A673 (cell line): Measurements from ENCODE around the gene TLNRD1. TPM values are rescaled to one million over a fixed set of nuclear protein-coding genes. Genes with fewer than 3 reads are reported as not detected.

Experiments used
- BruUV-seq: library from RNA; stranded (reverse); fragments of 400-500 nt; replicated peaks from 2 replicates; lab custom pipeline; 2021; lab: Mats Ljungman, UMichigan
- CTCF ChIA-PET: fragments of 300-600 bp; sonication (Branson Sonifier 250); formaldehyde crosslinking; loops from one replicate; lab custom pipeline; 2022; ENCODE audit warnings: antibody characterized with exemption; lab: Charles Lee
- POLR2A ChIA-PET: fragments of 300-600 bp; sonication (Branson Sonifier 250); formaldehyde crosslinking; loops from one replicate; lab custom pipeline; 2022; ENCODE audit warnings: antibody characterized with exemption; ENCODE audit not compliant: low non-redundant PET; lab: Charles Lee
- DNase-seq: peaks from one replicate; pipeline ENCODE4 v3.0.0-alpha.2; 2015; ENCODE audit warnings: low spot score
- H3K27ac ChIP-seq: fragments of 200-600 bp; sonication (generic); 2 replicates; pipeline ENCODE4 v1.5.1; 2016; ENCODE audit warnings: mixed run types, low read depth, mild to moderate bottlenecking, mixed read lengths, antibody characterized with exemption, low read length; ENCODE audit not compliant: poor library complexity, severe bottlenecking
- H3K27me3 ChIP-seq: fragments of 200-600 bp; sonication (generic); replicated peaks from 2 replicates; pipeline ENCODE4 v1.6.1; 2017; ENCODE audit warnings: mixed run types, low read depth, mild to moderate bottlenecking, mixed read lengths, antibody characterized with exemption, low read length; ENCODE audit not compliant: insufficient read depth, poor library complexity
- H3K36me3 ChIP-seq: fragments of 200-600 bp; sonication (generic); 2 replicates; pipeline ENCODE4 v1.6.1; 2016; ENCODE audit warnings: mixed run types, mild to moderate bottlenecking, mixed read lengths, antibody characterized with exemption, low read length; ENCODE audit not compliant: insufficient read depth, poor library complexity, severe bottlenecking
- H3K4me1 ChIP-seq: fragments of 200-600 bp; sonication (generic); 2 replicates; pipeline ENCODE4 v1.6.1; 2017; ENCODE audit warnings: mixed run types, mild to moderate bottlenecking, mixed read lengths, antibody characterized with exemption, low read length; ENCODE audit not compliant: insufficient read depth, poor library complexity, severe bottlenecking
- H3K4me3 ChIP-seq: fragments of 200-600 bp; sonication (generic); 2 replicates; pipeline ENCODE4 v1.5.1; 2016; ENCODE audit warnings: low read depth, mixed run types, mild to moderate bottlenecking, mixed read lengths, low read length; ENCODE audit not compliant: poor library complexity, severe bottlenecking
- H3K9me3 ChIP-seq: fragments of 200-600 bp; sonication (generic); 2 replicates; pipeline ENCODE4 v1.6.1; 2016; ENCODE audit warnings: mixed run types, low read depth, mild to moderate bottlenecking, mixed read lengths, antibody characterized with exemption, low read length; ENCODE audit not compliant: poor library complexity, severe bottlenecking
- EZH2 ChIP-seq: fragments of 200-600 bp; sonication (generic); IDR thresholded peaks from 2 replicates; pipeline ENCODE4 v1.6.1; 2017; ENCODE audit warnings: borderline replicate concordance, low read depth, mild to moderate bottlenecking, mixed read lengths, antibody characterized with exemption, low read length; ENCODE audit not compliant: poor library complexity, severe bottlenecking
- intact Hi-C: fragments of 100-400 bp; cut with micrococcal nuclease; formaldehyde crosslinking; loops from one replicate; pipeline ENCODE4 v1.10.0; 2022; ENCODE audit not compliant: unreplicated experiment
- total RNA-seq: library from RNA; stranded (reverse); gene quantifications from 2 replicates; pipeline ENCODE4 v1.2.3, GENCODE V29; 2021
- TF ChIP-seq, protein P1 (sequence below): fragments of 300-800, 200-600 bp; sonication (generic); conservative IDR thresholded peaks from 2 replicates; pipeline ENCODE4 v1.5.1; 2017; ENCODE audit warnings: low read depth, mild to moderate bottlenecking, antibody characterized with exemption, low read length, moderate library complexity, mixed read lengths

TLNRD1 gene
- total RNA-seq, 1 experiment from 2014 or later, result 21.8 TPM

GRCh38 chr15:81001152-81002008 lies 657 bp downstream of the TLNRD1 start:
- Histone ChIP-seq H3K27ac (peak overlapping the region; percentile 96), H3K4me3 (peak overlapping the region; percentile 91), H3K27me3 (no peaks in the 10 kb centered on the region), H3K9me3 (no peaks in the 10 kb centered on the region), H3K36me3 (no peaks in the 10 kb centered on the region), H3K4me1 (peaks cover 14% of the 10 kb centered on the region)
- TF ChIP-seq EZH2, result no peak
- TF ChIP-seq, protein P1, sequence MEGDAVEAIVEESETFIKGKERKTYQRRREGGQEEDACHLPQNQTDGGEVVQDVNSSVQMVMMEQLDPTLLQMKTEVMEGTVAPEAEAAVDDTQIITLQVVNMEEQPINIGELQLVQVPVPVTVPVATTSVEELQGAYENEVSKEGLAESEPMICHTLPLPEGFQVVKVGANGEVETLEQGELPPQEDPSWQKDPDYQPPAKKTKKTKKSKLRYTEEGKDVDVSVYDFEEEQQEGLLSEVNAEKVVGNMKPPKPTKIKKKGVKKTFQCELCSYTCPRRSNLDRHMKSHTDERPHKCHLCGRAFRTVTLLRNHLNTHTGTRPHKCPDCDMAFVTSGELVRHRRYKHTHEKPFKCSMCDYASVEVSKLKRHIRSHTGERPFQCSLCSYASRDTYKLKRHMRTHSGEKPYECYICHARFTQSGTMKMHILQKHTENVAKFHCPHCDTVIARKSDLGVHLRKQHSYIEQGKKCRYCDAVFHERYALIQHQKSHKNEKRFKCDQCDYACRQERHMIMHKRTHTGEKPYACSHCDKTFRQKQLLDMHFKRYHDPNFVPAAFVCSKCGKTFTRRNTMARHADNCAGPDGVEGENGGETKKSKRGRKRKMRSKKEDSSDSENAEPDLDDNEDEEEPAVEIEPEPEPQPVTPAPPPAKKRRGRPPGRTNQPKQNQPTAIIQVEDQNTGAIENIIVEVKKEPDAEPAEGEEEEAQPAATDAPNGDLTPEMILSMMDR, result no peak
- peak; percentile 68 for DNase-seq
- intact Hi-C loops, result loop anchor here (5.0 to 10.0 kb wide), 2 partner anchors 63 to 106 kb away; no protein-coding TSS in a partner anchor
- POLR2A ChIA-PET, result interaction anchor here (0.6 kb wide), 2 partner anchors 11 to 12 kb away, joined by 3 to 10 read pairs; no protein-coding TSS in a partner anchor
- CTCF ChIA-PET, result interaction anchor here (0.7 kb wide), 1 partner anchor 31 kb away, joined by 3 read pairs; no protein-coding TSS in a partner anchor
- no TSS peak for BruUV-seq

GRCh38 chr15:81002009-81002330 lies 1.2 kb downstream of the TLNRD1 start:
- intact Hi-C loops, result loop anchor here (5.0 to 10.0 kb wide), 2 partner anchors 63 to 105 kb away; no protein-coding TSS in a partner anchor

GRCh38 chr15:81002331-81003096 lies 1.8 kb downstream of the TLNRD1 start:
- ChIA-PET POLR2A (no interaction called here), CTCF (interaction anchor here (0.6 kb wide), 1 partner anchor 408 kb away, joined by 3 read pairs; no protein-coding TSS in a partner anchor)
- no TSS peak for BruUV-seq
- TF ChIP-seq EZH2, result no peak
- TF ChIP-seq, protein P1, result no peak
- Histone ChIP-seq H3K27me3 (no peaks in the 10 kb centered on the region), H3K4me3 (peak overlapping the region; percentile 91), H3K36me3 (no peaks in the 10 kb centered on the region), H3K4me1 (peaks cover 14% of the 10 kb centered on the region), H3K27ac (peak overlapping the region; percentile 96), H3K9me3 (no peaks in the 10 kb centered on the region)
- DNase-seq, result peak; percentile 22
- intact Hi-C loops, result loop anchor here (5.0 to 10.0 kb wide), 2 partner anchors 62 to 105 kb away; no protein-coding TSS in a partner anchor

More at GRCh38 chr15:81002009-81002330, 1.2 kb downstream of the TLNRD1 start:
- Histone ChIP-seq H3K4me1 (peaks cover 14% of the 10 kb centered on the region), H3K27ac (peak overlapping the region; percentile 96), H3K36me3 (no peaks in the 10 kb centered on the region), H3K27me3 (no peaks in the 10 kb centered on the region), H3K9me3 (no peaks in the 10 kb centered on the region), H3K4me3 (peak overlapping the region; percentile 91)
- DNase-seq, result no peak
- POLR2A ChIA-PET, result interaction anchor here (0.6 kb wide), 2 partner anchors 11 to 12 kb away, joined by 3 to 10 read pairs; no protein-coding TSS in a partner anchor
- CTCF ChIA-PET, result no interaction called here
- no peak for TF ChIP-seq EZH2
- TF ChIP-seq, protein P1, result no peak
- no TSS peak for BruUV-seq
